GM19372 (cell line): ENCODE data around the gene WDR87.

Experiments used
- ATAC-seq: cut with Tn5 transposase; IDR thresholded peaks from one replicate; pipeline ENCODE4 v1.9.1; 2021; ENCODE audit warnings: mild to moderate bottlenecking, low read depth, moderate library complexity; ENCODE audit not compliant: unreplicated experiment

The WDR87 gene

DNA sequence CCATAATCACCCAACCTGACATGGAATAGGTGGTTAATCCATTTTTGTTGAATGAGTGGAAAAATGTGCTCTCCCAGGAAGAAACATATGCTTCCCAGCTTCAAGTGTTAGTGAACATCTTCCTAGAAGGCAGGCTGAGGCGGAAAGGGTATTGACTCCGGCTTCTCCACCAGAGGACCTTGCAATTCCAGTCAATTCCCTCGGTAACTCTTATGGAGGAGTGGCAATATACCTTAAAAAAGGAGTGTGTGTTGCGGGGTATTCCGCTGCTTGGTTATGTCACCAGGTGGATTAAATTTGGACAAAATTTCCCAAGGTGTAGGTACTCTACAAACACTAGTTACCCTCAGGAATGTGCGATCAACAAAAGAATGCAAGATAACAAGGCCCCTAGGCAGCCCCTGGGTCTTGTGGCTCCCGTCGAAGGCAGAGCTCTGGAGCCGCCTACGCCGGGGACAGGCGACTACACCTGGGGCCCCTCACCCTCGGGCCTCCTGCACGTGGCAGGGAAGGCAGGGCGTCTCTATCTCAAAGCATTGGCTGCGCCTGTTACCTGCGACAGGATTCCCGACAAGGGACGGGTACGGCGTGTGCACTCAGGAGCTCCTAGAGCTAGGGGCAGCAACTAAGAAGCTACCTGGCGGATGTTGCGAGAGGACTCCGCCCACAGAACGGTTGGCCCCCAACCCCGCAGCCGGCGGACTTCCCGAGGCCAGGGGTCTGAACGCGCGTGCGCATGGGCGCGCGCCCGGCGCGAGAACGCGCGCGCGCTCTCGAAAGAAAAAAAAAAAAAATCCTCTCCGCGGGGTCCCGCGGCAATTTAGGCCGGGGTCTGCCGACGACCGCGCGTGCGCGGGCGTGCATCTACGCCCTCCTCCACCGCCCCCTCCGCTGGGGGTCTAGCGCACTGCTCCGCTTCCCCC is at the start of gene WDR87:
WDR87 (minus strand) TSS at position 649 of the 923 bp plus-strand sequence. CDS start 8,355 bp downstream, outside the sequence.
- peak; percentile 28 for ATAC-seq

GRCh38 chr19:37955986-37956385 is 49.6 kb upstream of the WDR87 start:
- no peak for ATAC-seq

GRCh38 chr19:37954421-37954874 is 48.1 kb upstream of the WDR87 start:
- ATAC-seq, result no peak

DNA sequence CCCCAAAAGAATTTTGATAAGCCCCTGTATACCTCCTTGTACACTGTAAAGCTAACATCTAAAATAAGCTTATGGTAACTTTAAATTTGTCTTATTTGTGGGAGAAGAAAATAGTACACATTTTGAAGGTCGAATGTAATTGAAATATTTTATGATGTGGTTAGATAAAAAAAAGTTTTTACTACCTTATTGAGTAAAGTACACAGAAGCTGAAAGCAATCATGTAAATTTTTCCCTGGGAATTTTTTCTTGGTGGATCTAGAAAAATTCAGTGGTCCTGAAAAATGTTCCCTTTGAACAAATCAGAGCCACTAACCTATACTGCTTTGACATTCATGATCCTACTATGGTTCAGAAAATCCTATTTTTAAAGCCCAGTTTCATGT is 47.5 kb upstream of the WDR87 start:
- ATAC-seq, result no peak

GRCh38 chr19:37953171-37953917 is 47.0 kb upstream of the WDR87 start:
- ATAC-seq, result no peak

GRCh38 chr19:37951816-37952210 is 45.4 kb upstream of the WDR87 start:
- ATAC-seq, result no peak

GRCh38 chr19:37950471-37951175 is 44.2 kb upstream of the WDR87 start:
- no peak for ATAC-seq

DNA sequence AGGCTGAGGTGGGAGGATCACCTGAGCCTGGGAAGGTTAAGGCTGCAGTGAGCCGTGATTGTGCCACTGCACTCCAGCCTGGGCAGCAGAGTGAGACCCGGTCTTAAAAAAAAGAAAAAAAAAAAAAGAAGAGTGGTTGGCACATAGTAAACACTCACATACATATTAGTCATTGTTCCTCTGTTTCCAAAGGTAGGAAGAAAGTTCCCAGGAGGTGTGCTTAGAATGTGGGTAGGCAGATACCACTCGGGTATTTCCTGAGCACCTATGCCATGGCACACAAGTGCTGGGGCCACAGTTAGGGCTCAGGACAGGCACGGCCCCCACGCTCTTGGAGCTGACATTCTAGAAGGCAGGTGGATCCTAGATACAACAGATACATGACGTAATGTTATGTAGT is 42.0 kb upstream of the WDR87 start:
- no peak for ATAC-seq

- no peak for ATAC-seq
Measured at GRCh38 chr19:37947778-37948177, 41.4 kb upstream of the WDR87 start.

- no peak for ATAC-seq
Measured at GRCh38 chr19:37946132-37946531, 39.7 kb upstream of the WDR87 start.

GRCh38 chr19:37943480-37943879 is 37.1 kb upstream of the WDR87 start:
- no peak for ATAC-seq

DNA sequence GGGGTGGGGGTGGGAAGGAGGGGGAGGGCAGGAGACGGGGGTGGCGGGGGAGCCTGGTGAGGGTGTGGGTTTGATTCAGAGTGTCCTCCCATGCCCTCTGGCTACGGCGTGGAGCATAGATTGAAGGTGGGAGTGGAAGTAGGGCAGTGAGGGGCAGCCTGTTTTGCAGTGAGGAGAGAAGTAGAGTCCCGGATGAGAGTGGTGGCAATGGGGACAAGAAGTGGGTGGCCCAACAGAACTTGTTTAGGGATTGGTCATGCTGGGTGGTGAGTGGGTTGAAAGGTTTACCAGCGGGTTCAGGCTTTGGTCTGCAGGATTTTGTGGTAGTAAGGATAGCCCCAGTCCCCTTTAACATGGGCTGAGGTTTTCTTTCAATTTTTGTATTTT is 36.1 kb upstream of the WDR87 start:
- ATAC-seq, result no peak

DNA sequence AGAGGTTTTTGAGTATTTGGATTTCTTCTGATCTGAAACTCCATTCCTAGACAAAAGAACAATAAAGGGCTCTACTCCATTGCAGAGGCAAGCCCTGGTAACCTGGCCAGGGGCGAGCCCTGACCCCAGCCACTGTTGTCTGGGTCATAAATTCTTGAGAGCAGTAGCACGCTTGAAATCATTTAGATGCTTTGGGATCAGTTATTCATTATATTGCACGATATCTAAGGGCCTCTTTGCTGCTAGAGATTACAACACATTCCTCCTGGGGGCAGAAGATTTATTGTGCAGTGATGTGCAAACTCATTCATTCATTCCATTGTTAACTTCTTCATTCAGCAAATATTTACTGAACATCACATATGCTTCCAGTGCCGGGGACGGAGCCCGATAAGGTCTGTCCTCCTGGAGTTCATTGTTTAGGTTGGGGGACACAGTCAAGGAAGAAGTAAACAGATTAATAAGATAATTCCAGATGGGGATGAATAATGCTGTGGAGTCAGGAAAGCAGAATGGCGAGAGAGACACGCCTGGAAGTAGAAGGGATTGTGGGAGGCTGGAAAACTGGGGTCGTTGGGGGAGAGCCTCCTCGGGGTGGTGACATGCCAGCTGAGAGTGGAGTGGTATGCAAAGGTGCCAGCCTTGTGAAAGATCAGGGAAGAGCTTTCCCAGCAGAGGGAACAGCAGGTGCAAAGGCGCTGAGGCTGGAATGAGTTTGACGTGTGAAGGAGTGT is 35.6 kb upstream of the WDR87 start:
- ATAC-seq, result no peak

- no peak for ATAC-seq
Measured at GRCh38 chr19:37938353-37938752, 32.0 kb upstream of the WDR87 start.

- no peak for ATAC-seq
Measured at GRCh38 chr19:37936886-37937285, 30.5 kb upstream of the WDR87 start.

- ATAC-seq, result no peak
Measured at GRCh38 chr19:37936166-37936565, 29.8 kb upstream of the WDR87 start.

GRCh38 chr19:37935341-37935740 is 28.9 kb upstream of the WDR87 start:
- ATAC-seq, result no peak

GRCh38 chr19:37933937-37934358 is 27.6 kb upstream of the WDR87 start:
- ATAC-seq, result no peak

GRCh38 chr19:37932985-37933936 is 26.9 kb upstream of the WDR87 start:
- no peak for ATAC-seq
